Right lobe of liver (tissue), 6 donors: ENCODE data around the gene PGM1. TPM values are rescaled to one million over a fixed set of nuclear protein-coding genes. Genes with fewer than 3 reads are reported as not detected.

ENCODE experiments used
- ATAC-seq, 4 donors: fragments of 200-7000 bp; cut with Tn5 transposase; one replicate each; pipeline ENCODE4 v1.9.1; 2020; ENCODE audit warnings: mild to moderate bottlenecking in 4 of 4, moderate library complexity in 4 of 4
- DNase-seq, 3 donors: peaks; one replicate each; pipeline ENCODE4 v3.0.0-alpha.2; 2020
- H3K27ac ChIP-seq, 3 donors: fragments of 200-600 bp; one replicate each; pipeline ENCODE4 v1.8.0; 2022
- H3K27me3 ChIP-seq, 2 donors: fragments of 200-600 bp; one replicate each; pipeline ENCODE4 v1.8.0; 2022
- H3K36me3 ChIP-seq, 4 donors: fragments of 200-600 bp; sonication (generic) in 1 of 4; one replicate each; pipeline versions ENCODE4 v1.5.1 to v1.8.0; 2017 to 2022; ENCODE audit warnings: control low read depth in 1 of 4
- H3K4me1 ChIP-seq, 4 donors: fragments of 200-600 bp; sonication (generic) in 1 of 4; one replicate each; pipeline versions ENCODE4 v1.5.1 to v1.8.0; 2017 to 2022; ENCODE audit warnings: control low read depth in 1 of 4
- H3K4me3 ChIP-seq, 3 donors: fragments of 200-600 bp; one replicate each; pipeline ENCODE4 v1.8.0; 2022
- H3K9me3 ChIP-seq, 4 donors: fragments of 200-600 bp; sonication (generic) in 1 of 4; one replicate each; pipeline versions ENCODE4 v1.5.1 to v1.8.0; 2017 to 2022; ENCODE audit warnings: control low read depth in 1 of 4
- POLR2A ChIP-seq: fragments of 450-650 bp; IDR thresholded peaks from one replicate; pipeline ENCODE4 v1.6.1; 2017; ENCODE audit warnings: antibody characterized with exemption, mild to moderate bottlenecking
- WGBS: methylation state at CpG from one replicate; pipeline ENCODE4 v1.1.6; 2018; ENCODE audit warnings: low coverage, low lambda C conversion rate; ENCODE audit not compliant: insufficient coverage; ENCODE audit errors: missing lambda C conversion rate; 5-methylcytosine and 5-hydroxymethylcytosine counted together
- intact Hi-C, 2 donors: fragments of 100-400 bp; cut with DNase I; formaldehyde crosslinking; loops; one replicate each; pipeline versions ENCODE4 v1.11.2 to v1.14.1; 2022
- total RNA-seq, 6 experiments: library from RNA; depleted of rRNA in 2 of 6; stranded (reverse); fragments of >200 nt in 2 of 6; fragmentation: NEBNext Ultra II Directional in 3 of 6; extraction: Animal tissue kit (Norgen Biotek cat#: 25700) in 3 of 6; gene quantifications; one replicate each; pipeline versions ENCODE4 v1.1.0 to v1.2.4, GENCODE V29; 2016 to 2023
- TF ChIP-seq, protein P1 (sequence below), 4 donors: fragments of 200-600 bp in 3 of 4; fragments of 450-650 bp in 1 of 4; IDR thresholded peaks; one replicate each; pipeline versions ENCODE4 v1.5.1 to v1.8.0; 2016 to 2022; ENCODE audit warnings: antibody characterized with exemption in 4 of 4, mild to moderate bottlenecking in 2 of 4
- donor health status: DM: no; HTN: yes; CAD: no.
- donor health status: DM: no; HTN: no; CAD: no.
- donor health status: DM: no; HTN: no; CAD: no.
- donor health status: DM: no; HTN: yes; CAD: no.
- donor health status: DM: no; HTN: yes; CAD: no.

The PGM1 gene
- total RNA-seq, 6 experiments from 2014 or later = 127 to 220 (median 157) TPM

DNA sequence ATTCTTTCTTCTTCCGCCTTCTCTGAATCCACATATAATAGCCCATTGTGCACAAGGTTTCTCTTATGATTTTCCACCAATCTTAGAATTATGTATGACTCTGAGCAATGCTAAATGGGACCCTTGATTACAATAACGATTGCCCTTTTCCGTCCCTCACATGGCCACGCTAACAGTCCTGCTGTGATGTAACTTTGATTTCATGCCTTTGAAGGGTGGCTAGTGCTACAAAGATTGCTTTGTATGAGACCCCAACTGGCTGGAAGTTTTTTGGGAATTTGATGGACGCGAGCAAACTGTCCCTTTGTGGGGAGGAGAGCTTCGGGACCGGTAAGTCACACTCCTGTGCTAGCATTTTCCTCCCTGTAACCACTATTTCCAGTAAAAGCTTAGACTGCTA is 45.3 kb downstream of the PGM1 start:
- DNase-seq (no peak), ATAC-seq (no peak)
- Histone ChIP-seq H3K9me3 (no peaks in the 10 kb centered on the region), H3K27ac (peak overlapping the region in 1 of 3 donors; percentile 87), H3K36me3 (peaks cover 0 to 41% (median 6%) of the 10 kb centered on the region in 4 donors), H3K27me3 (no peaks in the 10 kb centered on the region), H3K4me3 (no peak overlapping the region), H3K4me1 (peaks cover 0 to 80% (median 34%) of the 10 kb centered on the region in 4 donors)
- WGBS = 93% methylated on average over 8 of the region's 8 CpGs
- no peak for TF ChIP-seq POLR2A
- TF ChIP-seq, protein P1, sequence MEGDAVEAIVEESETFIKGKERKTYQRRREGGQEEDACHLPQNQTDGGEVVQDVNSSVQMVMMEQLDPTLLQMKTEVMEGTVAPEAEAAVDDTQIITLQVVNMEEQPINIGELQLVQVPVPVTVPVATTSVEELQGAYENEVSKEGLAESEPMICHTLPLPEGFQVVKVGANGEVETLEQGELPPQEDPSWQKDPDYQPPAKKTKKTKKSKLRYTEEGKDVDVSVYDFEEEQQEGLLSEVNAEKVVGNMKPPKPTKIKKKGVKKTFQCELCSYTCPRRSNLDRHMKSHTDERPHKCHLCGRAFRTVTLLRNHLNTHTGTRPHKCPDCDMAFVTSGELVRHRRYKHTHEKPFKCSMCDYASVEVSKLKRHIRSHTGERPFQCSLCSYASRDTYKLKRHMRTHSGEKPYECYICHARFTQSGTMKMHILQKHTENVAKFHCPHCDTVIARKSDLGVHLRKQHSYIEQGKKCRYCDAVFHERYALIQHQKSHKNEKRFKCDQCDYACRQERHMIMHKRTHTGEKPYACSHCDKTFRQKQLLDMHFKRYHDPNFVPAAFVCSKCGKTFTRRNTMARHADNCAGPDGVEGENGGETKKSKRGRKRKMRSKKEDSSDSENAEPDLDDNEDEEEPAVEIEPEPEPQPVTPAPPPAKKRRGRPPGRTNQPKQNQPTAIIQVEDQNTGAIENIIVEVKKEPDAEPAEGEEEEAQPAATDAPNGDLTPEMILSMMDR (IDR thresholded peaks at IDR 0.05) = no peak
- intact Hi-C loops = no loop called here

DNA sequence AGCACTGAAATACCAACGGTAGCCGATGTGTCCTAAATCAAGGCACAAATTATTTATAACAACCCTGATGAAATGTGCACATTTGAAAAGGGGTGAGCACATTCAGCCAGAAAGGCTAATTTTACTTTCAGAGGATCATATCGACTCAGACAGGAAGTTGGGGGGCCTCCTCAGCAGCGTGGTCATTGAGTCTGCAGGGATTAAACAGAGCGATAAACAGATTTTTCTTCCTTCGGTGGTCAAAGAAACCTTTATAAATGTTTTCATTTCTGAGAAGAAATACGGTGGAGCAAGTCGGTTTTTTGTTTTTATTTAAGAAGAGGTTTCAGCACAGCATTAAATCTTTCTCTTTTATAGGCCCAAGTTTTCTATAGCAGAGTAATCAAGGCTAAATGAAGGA is 45.7 kb downstream of the PGM1 start:
- Histone ChIP-seq H3K36me3 (peaks cover 0 to 41% (median 6%) of the 10 kb centered on the region in 4 donors), H3K27me3 (no peaks in the 10 kb centered on the region), H3K27ac (peak overlapping the region in 2 of 3 donors; percentile 74 to 87), H3K4me1 (peaks cover 0 to 84% (median 36%) of the 10 kb centered on the region in 4 donors), H3K9me3 (no peaks in the 10 kb centered on the region), H3K4me3 (no peak overlapping the region)
- ATAC-seq (no peak), DNase-seq (no peak)
- 70% methylated on average over 8 of the region's 8 CpGs for WGBS
- intact Hi-C loops = no loop called here
- TF ChIP-seq, protein P1 (IDR thresholded peaks at IDR 0.05) = no peak
- TF ChIP-seq POLR2A = no peak

DNA sequence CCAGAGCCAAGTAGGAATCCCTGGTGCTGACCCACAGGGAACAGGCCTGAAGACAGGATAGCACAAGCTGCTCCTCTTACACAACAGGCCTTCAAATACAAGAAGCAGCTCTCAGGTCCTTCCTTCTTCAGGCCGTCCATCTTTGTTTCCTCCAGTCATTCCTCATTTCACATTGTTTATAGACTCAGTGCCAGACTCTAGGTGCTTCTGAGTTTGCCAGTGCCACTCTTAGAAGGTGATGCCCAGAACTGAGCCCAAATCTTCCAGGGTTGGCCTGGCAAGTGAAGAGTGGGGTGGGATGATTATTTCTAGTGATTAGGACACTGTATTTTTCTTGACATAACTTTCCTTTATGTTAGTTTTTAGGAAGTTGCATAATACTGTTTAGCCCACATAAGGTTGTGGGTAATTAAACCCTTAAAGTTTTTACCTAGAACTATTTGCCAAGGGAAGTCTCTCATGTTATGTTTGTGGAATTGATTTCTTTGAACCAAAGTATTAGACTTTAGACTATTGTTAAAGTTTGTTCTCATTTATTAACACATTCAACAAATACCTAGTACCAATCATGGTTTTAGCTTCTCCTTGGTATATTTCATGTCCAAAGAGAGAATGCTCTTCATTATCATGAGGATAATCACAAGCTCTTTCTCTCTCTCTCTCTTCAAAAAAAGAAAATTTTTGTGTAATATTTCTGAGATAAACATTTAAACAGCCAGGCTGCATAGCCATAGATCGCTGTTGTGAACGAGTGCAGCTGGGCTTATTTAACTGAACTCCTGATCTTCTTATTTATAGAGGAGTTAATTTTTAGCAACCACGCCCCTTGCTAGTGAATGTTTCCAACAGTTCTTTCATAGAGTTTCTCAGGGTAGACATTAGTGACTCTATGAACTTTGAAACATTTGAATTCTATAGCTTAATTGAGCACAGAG is 47.7 kb downstream of the PGM1 start:
- Histone ChIP-seq H3K36me3 (peaks cover 0 to 29% (median 4%) of the 10 kb centered on the region in 4 donors), H3K27ac (peak overlapping the region; percentile 6 to 87 (median 74)), H3K9me3 (no peaks in the 10 kb centered on the region), H3K4me1 (peaks cover 0 to 94% (median 42%) of the 10 kb centered on the region in 4 donors), H3K4me3 (no peak overlapping the region), H3K27me3 (no peaks in the 10 kb centered on the region)
- ATAC-seq = peak; percentile 78 to 83 (median 80)
- intact Hi-C loops = no loop called here
- TF ChIP-seq POLR2A = peak; percentile 37
- TF ChIP-seq, protein P1 (IDR thresholded peaks at IDR 0.05) = no peak
- peak in 1 of 3 donors; percentile 65 for DNase-seq
- WGBS = 22% methylated on average over 4 of the region's 4 CpGs

DNA sequence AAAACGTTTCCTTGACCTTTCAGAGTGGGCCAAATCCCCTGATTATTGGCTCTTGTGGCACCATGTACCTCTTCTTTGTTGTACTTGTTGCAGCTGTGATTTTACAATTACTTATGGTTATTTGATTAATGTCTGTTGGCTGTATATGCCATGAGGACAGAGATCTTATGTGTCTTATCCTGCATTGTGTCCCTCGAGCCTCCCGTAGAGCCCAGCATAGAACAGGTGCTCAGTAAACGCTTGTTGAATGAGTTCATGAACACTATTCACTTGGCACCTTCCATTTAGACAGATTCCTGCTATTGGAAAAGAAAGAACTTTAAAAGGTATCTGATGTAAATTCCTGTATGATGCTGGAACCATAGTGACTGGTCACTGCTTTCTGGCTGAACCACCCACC is 48.4 kb downstream of the PGM1 start:
- Histone ChIP-seq H3K4me3 (no peak overlapping the region), H3K36me3 (peaks cover 0 to 23% (median 2%) of the 10 kb centered on the region in 4 donors), H3K4me1 (peaks cover 0 to 87% (median 40%) of the 10 kb centered on the region in 4 donors), H3K27me3 (no peaks in the 10 kb centered on the region), H3K27ac (peak overlapping the region; percentile 6 to 87 (median 74)), H3K9me3 (no peaks in the 10 kb centered on the region)
- 21% methylated on average over 4 of the region's 4 CpGs for WGBS
- no peak for TF ChIP-seq POLR2A
- TF ChIP-seq, protein P1 (IDR thresholded peaks at IDR 0.05) = no peak
- intact Hi-C loops = no loop called here
- ATAC-seq (no peak), DNase-seq (no peak)
